Fibroblast of lung (primary cell): ENCODE data around the gene RNF14. TPM values are rescaled to one million over a fixed set of nuclear protein-coding genes. Genes with fewer than 3 reads are reported as not detected.

ENCODE experiments used
- DNase-seq, 2 donors: peaks; one replicate each; pipeline versions ENCODE4 v3.0.0 to v3.0.0-alpha.2; 2010; ENCODE audit warnings: low read depth in 2 of 2
- H2AFZ ChIP-seq: 2 replicates; pipeline ENCODE4 v1.5.1; 2012; ENCODE audit warnings: low read length, control low read depth, inconsistent platforms
- H3K27ac ChIP-seq: 2 replicates; pipeline ENCODE4 v1.5.1; 2011; ENCODE audit warnings: low read length, control low read depth; ENCODE audit not compliant: insufficient read depth
- H3K27me3 ChIP-seq: 2 replicates; pipeline ENCODE4 v1.5.1; 2011; ENCODE audit warnings: mild to moderate bottlenecking, low read length; ENCODE audit not compliant: control insufficient read depth, insufficient read depth
- H3K36me3 ChIP-seq: 2 replicates; pipeline ENCODE4 v1.5.1; 2011; ENCODE audit warnings: low read length; ENCODE audit not compliant: control insufficient read depth, insufficient read depth
- H3K4me1 ChIP-seq: 2 replicates; pipeline ENCODE4 v1.5.1; 2011; ENCODE audit warnings: low read length; ENCODE audit not compliant: control insufficient read depth, insufficient read depth; ENCODE audit errors: extremely low read depth
- H3K4me2 ChIP-seq: 2 replicates; pipeline ENCODE4 v1.5.1; 2011; ENCODE audit warnings: low read length, control low read depth; ENCODE audit not compliant: insufficient read depth; ENCODE audit errors: extremely low read depth
- H3K4me3 ChIP-seq, 4 experiments: fragments of 200-600 bp in 1 of 4; sonication (generic) in 1 of 4; replicated peaks in 1 of 4; 2 replicates each; pipeline ENCODE4 v1.5.1; 2011 to 2016; ENCODE audit warnings: low read length in 4 of 4, low read depth in 3 of 4, mild to moderate bottlenecking in 3 of 4, control low read depth in 2 of 4, inconsistent platforms in 1 of 4, mixed read lengths in 1 of 4; ENCODE audit not compliant: insufficient read depth in 1 of 4; ENCODE audit errors: control extremely low read depth in 1 of 4
- H3K79me2 ChIP-seq: 2 replicates; pipeline ENCODE4 v1.5.1; 2012; ENCODE audit warnings: mild to moderate bottlenecking, low read length, inconsistent platforms; ENCODE audit not compliant: control insufficient read depth, insufficient read depth
- H3K9ac ChIP-seq: 2 replicates; pipeline ENCODE4 v1.5.1; 2011; ENCODE audit warnings: mild to moderate bottlenecking, low read length, control low read depth; ENCODE audit not compliant: insufficient read depth
- H3K9me3 ChIP-seq: 2 replicates; pipeline ENCODE4 v1.5.1; 2012; ENCODE audit warnings: low read depth, low read length; ENCODE audit not compliant: control insufficient read depth, insufficient read depth
- H4K20me1 ChIP-seq: 2 replicates; pipeline ENCODE4 v1.5.1; 2011; ENCODE audit warnings: low read length; ENCODE audit not compliant: control insufficient read depth, insufficient read depth; ENCODE audit errors: extremely low read depth
- EZH2 ChIP-seq: IDR thresholded peaks from 2 replicates; pipeline ENCODE4 v1.5.1; 2012; ENCODE audit warnings: low read length, control low read depth, mild to moderate bottlenecking; ENCODE audit errors: missing control alignments
- polyA plus RNA-seq, 2 donors: library from polyadenylated mRNA; depleted of rRNA in 1 of 2; stranded (reverse) in 1 of 2; unstranded in 1 of 2; fragments of >200 nt; gene quantifications; 2 replicates each; pipeline ENCODE4 v1.2.1, GENCODE V29; 2011 to 2012; ENCODE audit warnings: missing spikeins in 1 of 2
- total RNA-seq: library from RNA; depleted of rRNA; stranded (reverse); fragments of >200 nt; gene quantifications from 2 replicates; pipeline ENCODE4 v1.2.1, GENCODE V29; 2014

RNF14 gene
- total and polyA plus RNA-seq, 2 donors (not counting 1 experiment from before 2014, with no cell fraction given), result 62.9 to 65.3 TPM

DNA sequence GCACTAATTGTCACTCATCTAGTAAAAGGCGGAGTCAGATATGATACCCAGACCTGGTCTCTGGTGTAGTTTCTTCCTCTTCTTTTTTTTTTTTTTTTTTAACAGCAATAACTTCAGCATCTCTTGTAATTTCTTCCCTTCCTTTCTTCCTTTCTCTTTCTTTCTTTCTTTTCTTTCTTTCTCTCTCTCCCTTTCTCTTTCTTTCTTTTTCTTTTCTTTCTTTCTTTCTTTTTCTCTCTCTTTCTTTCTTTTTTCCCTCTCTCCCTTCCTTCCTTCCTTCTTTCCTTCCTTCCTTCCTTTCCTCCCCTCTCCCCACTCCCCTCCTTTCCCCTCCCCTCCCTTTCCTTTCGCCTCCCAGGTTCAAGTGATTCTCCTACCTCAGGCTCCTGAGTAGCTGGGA lies 69.8 kb downstream of the RNF14 start:
- DNase-seq, result no peak
- H3K4me3 ChIP-seq, result no peak overlapping the region
- TF ChIP-seq EZH2, result no peak

More for the DNA sequence above, 69.8 kb downstream of the RNF14 start:
- Histone ChIP-seq H3K27me3 (peaks cover 4% of the 10 kb centered on the region), H3K9me3 (no peaks in the 10 kb centered on the region), H3K4me1 (no peaks in the 10 kb centered on the region), H2AFZ (no peak overlapping the region), H3K79me2 (no peaks in the 10 kb centered on the region), H4K20me1 (no peaks in the 10 kb centered on the region), H3K4me2 (no peak overlapping the region), H3K9ac (no peak overlapping the region), H3K36me3 (no peaks in the 10 kb centered on the region), H3K27ac (no peak overlapping the region)

Other genes starting within 250 kb of the RNF14 start
- gene PCDH1, start 90.7 kb upstream of the RNF14 start, total RNA-seq, result 0.66 and 2.3 TPM in 2 replicates
- 0.09 and 1.6 TPM in 2 replicates for gene PCDH1, start 90.7 kb upstream of the RNF14 start, polyA plus RNA-seq
- 30.6 and 38.6 TPM in 2 replicates for gene DELE1, start 45.2 kb upstream of the RNF14 start, total RNA-seq
- gene DELE1, start 45.2 kb upstream of the RNF14 start, polyA plus RNA-seq, result 34.0 and 40.5 TPM in 2 replicates
- under 0.01 TPM in 1 of 2 replicates, not detected in the other for gene PCDH12, start 10.9 kb upstream of the RNF14 start, total RNA-seq
- gene PCDH12, start 10.9 kb upstream of the RNF14 start, polyA plus RNA-seq, result 0.01 and 0.02 TPM in 2 replicates
- gene GNPDA1, start 43.9 kb downstream of the RNF14 start, total RNA-seq, result 64.2 and 97.8 TPM in 2 replicates
- 30.0 and 40.6 TPM in 2 replicates for gene GNPDA1, start 43.9 kb downstream of the RNF14 start, polyA plus RNA-seq
- gene NDFIP1, start 139.7 kb downstream of the RNF14 start, total RNA-seq, result 50.8 and 67.4 TPM in 2 replicates
- 42.5 and 55.8 TPM in 2 replicates for gene NDFIP1, start 139.7 kb downstream of the RNF14 start, polyA plus RNA-seq